K562 (cell line): ENCODE results near the gene SERTAD3. TPM values are rescaled to one million over a fixed set of nuclear protein-coding genes. Genes with fewer than 3 reads are reported as not detected.

Experiments used
- CCAR2 ChIP-seq: fragments of 200-400 bp; formaldehyde crosslinking; IDR thresholded peaks from 2 replicates; pipeline ENCODE4 v1.6.1; 2017; ENCODE audit warnings: mild to moderate bottlenecking, low read depth, low read length
- CREB3 ChIP-seq: fragments of 450-650 bp; conservative IDR thresholded peaks from 2 replicates; pipeline ENCODE4 v1.6.1; 2016; ENCODE audit warnings: missing genetic modification characterization, low read depth, mild to moderate bottlenecking, missing compliant biosample characterization, moderate library complexity
- EP400 ChIP-seq: fragments of 450-650 bp; IDR thresholded peaks from 2 replicates; pipeline ENCODE4 v1.6.1; 2017; ENCODE audit warnings: antibody characterized with exemption, mild to moderate bottlenecking, moderate library complexity
- HBP1 ChIP-seq: fragments of 450-650 bp; formaldehyde crosslinking; IDR thresholded peaks from 2 replicates; pipeline ENCODE4 v1.4.0; 2022; ENCODE audit warnings: missing genetic modification characterization
- HCFC1 ChIP-seq: IDR thresholded peaks from 2 replicates; pipeline ENCODE4 v1.6.1; 2012; ENCODE audit warnings: low read depth, low read length, improper control_type of control experiment
- HMGN3 ChIP-seq: IDR thresholded peaks from 2 replicates; pipeline ENCODE4 v1.6.1; 2011; ENCODE audit warnings: borderline replicate concordance, low read depth, mild to moderate bottlenecking, mixed read lengths, low read length; ENCODE audit not compliant: insufficient read length; ENCODE audit errors: extremely low read depth
- MAX ChIP-seq: sonication (generic); formaldehyde crosslinking; IDR thresholded peaks from 2 replicates; pipeline ENCODE4 v1.9.0; 2022; ENCODE audit warnings: mild to moderate bottlenecking, missing genetic modification reagents
- MTA2 ChIP-seq: fragments of 450-650 bp; IDR thresholded peaks from 2 replicates; pipeline ENCODE4 v1.6.1; 2016; ENCODE audit warnings: low read depth
- MXD1 ChIP-seq: fragments of 250-450 bp; sonication (Bioruptor Pico); IDR thresholded peaks from 2 replicates; pipeline ENCODE4 v1.8.0; 2021; ENCODE audit warnings: borderline replicate concordance, mild to moderate bottlenecking, moderate library complexity; ENCODE audit not compliant: poor library complexity, severe bottlenecking
- NBN ChIP-seq: fragments of 450-650 bp; IDR thresholded peaks from 2 replicates; pipeline ENCODE4 v1.6.1; 2016; ENCODE audit warnings: low read depth, mild to moderate bottlenecking
- NELFE ChIP-seq: IDR thresholded peaks from 2 replicates; pipeline ENCODE4 v1.6.1; 2011; ENCODE audit warnings: mild to moderate bottlenecking; ENCODE audit not compliant: insufficient read depth, insufficient read length
- POLR2AphosphoS5 ChIP-seq: IDR thresholded peaks from 2 replicates; pipeline ENCODE4 v1.6.1; 2011; ENCODE audit warnings: mild to moderate bottlenecking, low read depth, low read length, moderate library complexity; ENCODE audit not compliant: control insufficient read depth, insufficient read depth
- PRDM10 ChIP-seq: fragments of 450-650 bp; IDR thresholded peaks from 2 replicates; pipeline ENCODE4 v1.6.1; 2018; ENCODE audit not compliant: partially characterized antibody
- ZMIZ1 ChIP-seq, 2 experiments: fragments of 150-350 bp in 1 of 2; IDR thresholded peaks; 2 replicates each; pipeline ENCODE4 v1.6.1; 2012 to 2016; ENCODE audit warnings: low read depth in 2 of 2, low read length in 2 of 2, mild to moderate bottlenecking in 1 of 2, moderate library complexity in 1 of 2
- ZNF263 ChIP-seq: sonication (generic); formaldehyde crosslinking; IDR thresholded peaks from 2 replicates; pipeline ENCODE4 v1.8.0; 2022; ENCODE audit warnings: mild to moderate bottlenecking, missing genetic modification reagents, borderline replicate concordance
- polyA plus RNA-seq, 8 experiments: library from polyadenylated mRNA; depleted of rRNA in 4 of 8; stranded (reverse) in 5 of 8; unstranded in 3 of 8; fragments of >200 nt; fragmentation: Nextera tagmentation in 2 of 8; fragmentation: Illumina TruSeq in 1 of 8; extraction: Ambion mirVana in 2 of 8; extraction: Trizol in 1 of 8; gene quantifications; 2 replicates each; pipeline versions ENCODE4 v1.2.1 to v1.2.3, GENCODE V29; 2011 to 2014; ENCODE audit warnings: inconsistent platforms in 1 of 8, missing spikeins in 1 of 8
- total RNA-seq, 7 experiments: library from RNA; depleted of rRNA in 6 of 7; stranded (reverse); fragments of >200 nt in 6 of 7; fragmentation: Illumina TruSeq in 2 of 7; extraction: Trizol in 2 of 7; gene quantifications; 2 replicates each; pipeline versions ENCODE4 v1.2.1 to v1.2.3, GENCODE V29; 2011 to 2021; ENCODE audit warnings: low replicate concordance in 1 of 7

The SERTAD3 gene
- total and polyA plus RNA-seq, 9 of the 15 experiments (the other 6 are each of a cell fraction or from before 2014, with no cell fraction given): 5.4 to 28.9 (median 17.5) TPM

GRCh38 chr19:40416918-40417642 is 27.1 kb downstream of the SERTAD3 start (continued):
- TF ChIP-seq CCAR2: no peak
- TF ChIP-seq ZMIZ1 (IDR thresholded peaks at IDR 0.05; ENCODE audit: low read depth in 2 of 2, low read length in 2 of 2): no peak
- TF ChIP-seq MAX: peak; percentile 15; the same call in 1 of the 2 replicates
- TF ChIP-seq CREB3 (tag): no peak
- TF ChIP-seq HBP1: no peak
- TF ChIP-seq PRDM10: peak; percentile 96
- 0 out of 2 replicates have a peak, but pooled peaks have one; percentile 31 for TF ChIP-seq POLR2AphosphoS5
- no peak for TF ChIP-seq HMGN3
- peak; percentile 97 for TF ChIP-seq NBN
- TF ChIP-seq HCFC1: no peak
- TF ChIP-seq NELFE: no peak
- peak; percentile 63 for TF ChIP-seq EP400
- TF ChIP-seq ZNF263 (CRISPR knock-in tag): no peak
- peak; percentile 66 for TF ChIP-seq MTA2
- TF ChIP-seq MXD1: no peak
